GM19239 (cell line): Measurements from ENCODE around the gene PPP1CA.

Source experiments
- DNase-seq: peaks from one replicate; pipeline ENCODE4 v3.0.0; 2011; ENCODE audit warnings: low spot score; ENCODE audit not compliant: insufficient read length
- FAIRE-seq: peaks from 2 replicates; lab custom pipeline; 2011; peaks lifted over from hg19 to GRCh38; lab: Jason Lieb, UNC

Gene PPP1CA

GRCh38 chr11:67356387-67356863, 45.2 kb downstream of the PPP1CA start:
- DNase-seq (no peak), FAIRE-seq (no peak)

- DNase-seq (no peak), FAIRE-seq (no peak)
Measured at GRCh38 chr11:67355794-67356386, 45.8 kb downstream of the PPP1CA start.

DNA sequence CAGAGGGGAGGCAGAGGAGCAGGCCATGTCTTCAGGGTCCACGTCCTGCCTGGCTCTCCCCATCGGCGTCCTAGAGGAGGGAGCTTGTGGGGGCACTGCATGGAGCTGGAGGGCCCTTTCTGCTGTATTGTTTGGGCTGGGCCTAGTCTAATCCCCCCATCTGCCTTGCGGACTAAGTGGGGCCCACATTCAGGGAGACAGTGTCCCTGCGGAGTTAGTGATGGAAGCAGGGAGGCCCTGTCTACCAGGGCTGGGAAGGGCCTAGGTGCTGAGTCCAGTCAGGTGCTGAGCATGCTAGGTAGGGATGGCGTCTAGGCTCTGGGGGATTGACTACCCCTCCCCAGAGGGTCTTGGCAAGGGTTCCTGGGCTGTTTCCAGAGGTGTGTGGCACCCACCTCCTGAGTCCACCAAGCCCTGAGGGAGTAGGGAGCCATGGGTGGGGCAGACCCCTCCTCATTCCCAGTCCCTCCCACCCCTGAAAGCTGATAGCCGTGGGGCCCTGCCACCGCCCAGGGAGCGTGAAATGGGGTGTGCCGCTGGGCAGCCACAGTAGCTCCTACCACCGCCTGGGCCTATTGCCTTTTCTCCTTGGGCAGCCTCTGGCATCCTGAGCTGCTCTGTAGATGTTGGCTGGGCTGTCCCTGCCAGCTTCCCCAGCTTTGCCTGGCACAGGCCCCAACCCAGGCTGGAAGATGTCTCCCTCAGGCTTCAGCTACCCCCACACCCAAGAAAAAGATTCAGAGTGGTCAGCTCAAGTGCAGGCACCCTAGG, 46.5 kb downstream of the PPP1CA start:
- no peak for FAIRE-seq
- DNase-seq: no peak

GRCh38 chr11:67354075-67355022, 47.3 kb downstream of the PPP1CA start:
- no peak for DNase-seq
- FAIRE-seq: peak; percentile 18

DNA sequence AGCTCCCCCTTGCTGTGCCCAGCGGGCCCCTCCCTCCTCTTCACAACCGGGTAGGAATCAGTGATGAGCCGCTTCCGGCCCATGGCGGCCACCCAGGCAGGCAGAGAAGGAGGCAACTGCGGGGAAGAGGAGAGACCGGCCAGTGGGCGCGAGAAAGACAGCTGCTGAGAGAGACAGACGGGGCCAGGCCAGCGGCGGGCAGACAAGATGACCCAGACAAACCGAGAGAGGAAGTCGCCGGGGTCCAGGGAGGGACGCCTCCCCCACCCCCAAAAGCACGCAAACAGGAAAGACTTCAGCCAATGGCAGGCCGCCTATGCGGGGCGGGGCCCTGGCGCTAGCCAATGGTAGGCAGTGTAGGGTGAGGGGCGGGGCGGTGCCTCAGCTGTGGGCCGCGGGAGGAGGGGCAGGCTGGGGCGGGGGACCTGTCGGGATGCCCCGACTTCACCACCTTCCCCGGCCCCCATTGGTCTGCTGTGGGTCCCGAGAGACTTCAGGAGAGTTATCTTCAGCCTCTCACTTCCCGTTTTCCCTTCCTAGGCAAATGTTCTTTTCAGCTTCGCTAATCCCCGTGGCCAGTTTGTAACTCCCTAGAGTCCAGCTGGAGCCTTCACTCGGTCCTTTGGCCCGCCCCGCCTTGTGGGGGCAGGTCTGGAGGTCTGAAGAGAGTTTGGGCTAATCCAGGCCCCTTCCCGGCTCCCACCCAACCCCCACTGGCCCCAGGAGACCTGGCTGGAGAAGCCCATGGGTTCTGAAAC, 48.2 kb downstream of the PPP1CA start, which contains the start of gene POLD4:
Gene POLD4, minus strand, starts transcription at position 230 of the 758 bp plus-strand sequence. Its CDS starts 147 bp downstream, at position 83.
- FAIRE-seq (peak; percentile 87), DNase-seq (peak; percentile 74)

- DNase-seq (no peak), FAIRE-seq (peak; percentile 68)
Measured at GRCh38 chr11:67352546-67353316, 48.9 kb downstream of the PPP1CA start.

DNA sequence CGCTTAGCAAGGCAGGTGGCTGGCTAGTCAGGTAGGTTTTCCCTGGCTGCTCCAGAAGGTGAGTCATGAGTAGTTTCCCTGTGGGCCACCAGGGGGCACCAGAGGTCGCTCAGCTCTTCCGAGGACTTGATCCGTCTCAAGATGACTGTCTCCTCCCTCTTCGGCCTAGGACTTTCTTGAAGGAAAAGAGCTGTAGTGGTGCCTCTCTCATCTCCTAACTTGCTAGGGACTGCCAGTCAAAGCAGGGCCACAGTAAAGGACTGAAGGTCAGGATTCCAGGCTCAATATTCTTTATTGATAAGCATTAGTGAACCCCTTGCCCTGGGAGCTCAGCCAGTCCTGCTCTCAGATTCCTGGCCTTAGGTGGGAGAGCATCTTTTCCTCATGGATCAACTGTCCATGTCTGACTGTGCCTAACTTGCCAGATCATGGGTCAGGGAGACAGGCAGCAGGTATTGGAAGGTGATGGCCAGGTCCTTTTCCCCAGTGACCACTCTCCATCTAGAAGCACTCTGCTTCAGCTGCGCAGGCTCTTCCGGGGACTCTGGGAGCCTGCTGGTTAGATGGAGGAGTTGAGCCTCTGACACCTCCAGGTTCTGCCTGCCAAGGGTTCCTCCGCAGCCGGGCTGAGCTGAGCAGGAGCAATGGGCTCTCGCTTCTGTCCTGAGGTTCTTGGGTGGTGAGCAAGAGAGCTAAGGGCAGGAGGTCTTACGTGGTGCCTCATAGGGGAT, 50.2 kb downstream of the PPP1CA start:
- FAIRE-seq (peak; percentile 63), DNase-seq (no peak)

DNA sequence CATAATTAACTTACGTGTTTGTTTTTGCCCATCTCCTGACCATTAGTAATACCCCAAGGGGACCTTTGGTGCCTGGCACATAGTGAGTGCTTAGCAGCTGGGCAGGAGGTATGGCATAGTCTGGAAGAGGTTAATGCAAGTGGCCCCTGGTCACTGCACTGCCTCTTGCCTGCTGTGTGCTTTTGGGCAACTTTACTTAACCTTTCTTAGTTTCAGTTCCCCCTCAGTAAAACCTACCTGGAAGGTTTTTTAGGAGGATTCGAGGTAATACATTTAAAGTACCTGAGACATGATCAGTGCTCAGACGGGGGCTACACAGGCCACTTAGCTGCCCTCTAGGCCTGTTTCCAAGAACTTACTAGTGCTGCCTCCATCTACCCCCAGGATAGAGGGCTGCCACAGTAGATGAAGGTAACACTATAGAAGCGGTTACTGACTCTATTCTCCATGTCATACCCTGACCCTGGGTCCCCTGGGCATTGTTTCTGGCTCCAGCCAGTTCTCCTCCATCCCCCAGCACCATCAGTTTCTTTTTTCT, 51.7 kb downstream of the PPP1CA start:
- no peak for DNase-seq
- no peak for FAIRE-seq

DNA sequence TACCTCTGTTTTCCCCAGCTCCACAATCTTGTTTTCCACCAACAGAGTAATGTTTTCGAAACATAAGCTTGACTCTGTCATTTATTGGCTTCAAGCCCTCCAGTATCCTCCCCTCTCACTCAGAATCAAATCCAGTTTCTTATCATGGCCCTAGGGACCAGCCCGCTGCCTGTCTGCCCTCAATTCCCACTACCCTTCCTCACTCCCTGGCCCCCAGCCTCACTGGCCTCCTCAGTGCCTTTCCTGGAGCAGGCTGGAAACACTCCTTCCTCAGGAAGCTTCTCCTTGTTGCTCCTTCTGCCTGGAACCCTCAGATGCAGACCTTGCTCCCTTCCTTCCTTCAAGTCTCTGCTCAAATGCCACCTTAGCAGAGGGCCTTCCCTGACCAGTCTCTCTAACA, 52.2 kb downstream of the PPP1CA start:
- no peak for FAIRE-seq
- no peak for DNase-seq

GRCh38 chr11:67349036-67349435, 52.6 kb downstream of the PPP1CA start:
- FAIRE-seq: no peak
- no peak for DNase-seq
